Large intestine (tissue), 12 donors: ENCODE data around the gene PMCH. TPM values are rescaled to one million over a fixed set of nuclear protein-coding genes. Genes with fewer than 3 reads are reported as not detected.
"Not testable (repeated sequence)": the region's sequence is repeated elsewhere in the genome, so short reads cannot be mapped to it uniquely, and the experiment has no call there.

Source experiments
- DNase-seq, 2 donors: peaks; one replicate each; pipeline versions ENCODE4 v3.0.0 to v3.0.0-alpha.2; 2013
- H3K27ac ChIP-seq: one replicate; pipeline ENCODE4 v1.5.1; 2013; ENCODE audit warnings: low read length
- H3K27me3 ChIP-seq: 2 replicates; pipeline ENCODE4 v1.6.1; 2013; ENCODE audit warnings: low read length; ENCODE audit not compliant: control insufficient read depth, insufficient read depth
- H3K36me3 ChIP-seq: 2 replicates; pipeline ENCODE4 v1.6.1; 2013; ENCODE audit warnings: low read length; ENCODE audit not compliant: control insufficient read depth, insufficient read depth
- H3K4me1 ChIP-seq: one replicate; pipeline ENCODE4 v1.6.1; 2013; ENCODE audit warnings: low read length; ENCODE audit not compliant: control insufficient read depth, insufficient read depth
- H3K4me3 ChIP-seq: one replicate; pipeline ENCODE4 v1.5.1; 2013; ENCODE audit warnings: low read length
- H3K9me3 ChIP-seq: one replicate; pipeline ENCODE4 v1.6.1; 2013; ENCODE audit warnings: mild to moderate bottlenecking, low read depth, low read length, moderate library complexity; ENCODE audit not compliant: control insufficient read depth
- WGBS: methylation state at CpG from one replicate; pipeline ENCODE4 v1.1.5; 2013; ENCODE audit warnings: low lambda C conversion rate; ENCODE audit not compliant: insufficient coverage; 5-methylcytosine and 5-hydroxymethylcytosine counted together
- long read RNA-seq, 11 donors: transcript quantifications; one replicate each; lab custom pipeline, GENCODE V29; 2026
- polyA plus RNA-seq: library from polyadenylated mRNA; unstranded; fragments of 120-200 nt; gene quantifications from one replicate; pipeline ENCODE4 v1.2.1, GENCODE V29; 2013

Gene PMCH
- 0.18 TPM for polyA plus RNA-seq
- long read RNA-seq, donor 1 = 0 reads
- long read RNA-seq, donor 2 = 0 reads
- long read RNA-seq, donor 3 = 0 reads
- long read RNA-seq, donor 4 = 0 reads
- long read RNA-seq, donor 5 = 0 reads
- long read RNA-seq, donor 6 = 0 reads
- long read RNA-seq, donor 7 = 0 reads
- long read RNA-seq, donor 8 = 0 reads
- long read RNA-seq, donor 9 = 0 reads
- long read RNA-seq, donor 10 = 0 reads
- long read RNA-seq, donor 11 = 0 reads

- H3K27ac ChIP-seq = no peak within 1 kb of the TSS
- no peaks in the 10 kb centered on the region for H3K36me3 ChIP-seq
- H3K9me3 ChIP-seq = no peaks in the 10 kb centered on the region
- WGBS = no CpG with 5 or more reads among the region's 1 CpG
- DNase-seq = no peak
- no peak within 1 kb of the TSS for H3K4me3 ChIP-seq
- H3K4me1 ChIP-seq = no peaks in the 10 kb centered on the region
- no peaks in the 10 kb centered on the region for H3K27me3 ChIP-seq
Observed at GRCh38 chr12:102197789-102198188, at the start of gene PMCH. Gene PMCH (minus strand): TSS chr12:102197833. CDS start chr12:102197770, 63 bp downstream.

GRCh38 chr12:102240859-102241258 lies 43.2 kb upstream of the PMCH start:
- WGBS = no CpG with 5 or more reads among the region's 2 CpGs
- not testable (repeated sequence) for H3K4me3 ChIP-seq, H3K36me3 ChIP-seq, H3K27me3 ChIP-seq, H3K27ac ChIP-seq, H3K4me1 ChIP-seq, H3K9me3 ChIP-seq, DNase-seq

DNA sequence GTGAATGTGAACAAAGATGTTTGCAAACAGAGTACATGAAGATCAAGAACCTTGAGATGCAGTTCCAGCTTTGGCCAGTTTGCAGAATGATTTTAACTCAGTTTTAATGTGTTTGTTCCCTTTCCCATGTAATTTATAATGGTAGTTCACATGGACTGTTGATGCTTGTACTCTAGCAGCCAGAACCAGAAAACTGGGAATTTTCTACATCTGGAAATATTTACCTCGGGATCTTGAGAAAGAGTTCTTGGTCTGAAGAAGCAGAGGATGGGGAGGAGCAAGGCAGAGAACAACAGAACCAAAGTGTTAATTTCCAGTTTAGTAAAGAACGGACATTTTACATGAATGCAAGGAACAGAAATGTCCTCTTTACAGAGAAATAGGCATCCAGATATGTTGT lies 37.0 kb upstream of the PMCH start:
- WGBS = 100% methylated on average over 1 of the region's 2 CpGs
- H3K27ac ChIP-seq = no peak overlapping the region
- no peak for DNase-seq
- H3K36me3 ChIP-seq = no peaks in the 10 kb centered on the region
- no peak overlapping the region for H3K4me3 ChIP-seq
- H3K9me3 ChIP-seq = no peaks in the 10 kb centered on the region
- H3K4me1 ChIP-seq = no peaks in the 10 kb centered on the region
- no peaks in the 10 kb centered on the region for H3K27me3 ChIP-seq

GRCh38 chr12:102232446-102232845 lies 34.8 kb upstream of the PMCH start:
- H3K27ac ChIP-seq = no peak overlapping the region
- H3K4me1 ChIP-seq = no peaks in the 10 kb centered on the region
- H3K9me3 ChIP-seq = no peaks in the 10 kb centered on the region
- no peaks in the 10 kb centered on the region for H3K27me3 ChIP-seq
- no peak for DNase-seq
- no peak overlapping the region for H3K4me3 ChIP-seq
- no CpG with 5 or more reads among the region's 1 CpG for WGBS
- H3K36me3 ChIP-seq = no peaks in the 10 kb centered on the region

DNA sequence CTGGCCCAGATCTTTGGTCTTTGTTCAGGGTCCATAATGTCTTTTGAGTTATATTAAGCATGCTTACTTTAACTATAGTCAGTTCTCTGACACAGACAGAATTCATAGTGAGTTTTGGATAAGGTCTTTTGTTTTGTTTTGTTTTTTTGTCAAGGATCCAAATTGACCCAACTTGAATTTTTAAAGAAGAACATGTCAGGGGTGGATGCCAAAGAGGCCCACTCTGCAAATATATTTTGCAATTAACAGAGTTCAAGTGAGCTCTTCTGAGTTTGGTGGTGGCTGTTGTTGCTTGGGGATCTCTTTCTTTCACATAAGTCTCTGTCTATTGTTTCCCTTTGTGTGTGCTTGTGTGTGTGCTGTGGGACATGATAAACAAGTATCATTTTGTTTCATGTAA lies 34.4 kb upstream of the PMCH start:
- Histone ChIP-seq H3K36me3 (no peaks in the 10 kb centered on the region), H3K27ac (no peak overlapping the region), H3K4me3 (no peak overlapping the region), H3K9me3 (no peaks in the 10 kb centered on the region), H3K27me3 (no peaks in the 10 kb centered on the region), H3K4me1 (no peaks in the 10 kb centered on the region)
- DNase-seq = no peak

GRCh38 chr12:102227954-102228353 lies 30.3 kb upstream of the PMCH start:
- Histone ChIP-seq H3K36me3 (no peaks in the 10 kb centered on the region), H3K27ac (no peak overlapping the region), H3K4me3 (no peak overlapping the region), H3K9me3 (no peaks in the 10 kb centered on the region), H3K27me3 (no peaks in the 10 kb centered on the region), H3K4me1 (no peaks in the 10 kb centered on the region)
- no peak for DNase-seq
- 83% methylated on average over 1 of the region's 5 CpGs for WGBS

DNA sequence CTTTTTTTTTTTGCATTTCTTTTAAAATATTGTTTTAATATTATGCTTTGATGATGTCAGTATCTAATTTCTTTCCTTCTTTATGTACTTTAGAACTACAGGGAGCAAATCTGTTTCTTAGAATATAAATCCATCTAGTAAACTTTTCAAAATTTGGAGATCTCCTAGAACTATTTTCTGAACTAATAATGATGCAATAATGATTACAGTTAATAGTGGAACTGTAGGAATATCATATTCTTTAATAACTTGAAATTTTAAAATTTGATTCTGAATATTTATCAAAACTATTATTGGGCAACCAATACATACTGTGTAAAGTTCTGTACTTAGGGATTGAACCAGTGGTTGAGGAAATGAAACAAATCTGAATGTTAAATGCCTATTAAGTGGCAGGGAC lies 23.1 kb upstream of the PMCH start:
- Histone ChIP-seq H3K9me3 (no peaks in the 10 kb centered on the region), H3K27ac (no peak overlapping the region), H3K4me3 (no peak overlapping the region), H3K4me1 (no peaks in the 10 kb centered on the region), H3K36me3 (no peaks in the 10 kb centered on the region), H3K27me3 (no peaks in the 10 kb centered on the region)
- no peak for DNase-seq

DNA sequence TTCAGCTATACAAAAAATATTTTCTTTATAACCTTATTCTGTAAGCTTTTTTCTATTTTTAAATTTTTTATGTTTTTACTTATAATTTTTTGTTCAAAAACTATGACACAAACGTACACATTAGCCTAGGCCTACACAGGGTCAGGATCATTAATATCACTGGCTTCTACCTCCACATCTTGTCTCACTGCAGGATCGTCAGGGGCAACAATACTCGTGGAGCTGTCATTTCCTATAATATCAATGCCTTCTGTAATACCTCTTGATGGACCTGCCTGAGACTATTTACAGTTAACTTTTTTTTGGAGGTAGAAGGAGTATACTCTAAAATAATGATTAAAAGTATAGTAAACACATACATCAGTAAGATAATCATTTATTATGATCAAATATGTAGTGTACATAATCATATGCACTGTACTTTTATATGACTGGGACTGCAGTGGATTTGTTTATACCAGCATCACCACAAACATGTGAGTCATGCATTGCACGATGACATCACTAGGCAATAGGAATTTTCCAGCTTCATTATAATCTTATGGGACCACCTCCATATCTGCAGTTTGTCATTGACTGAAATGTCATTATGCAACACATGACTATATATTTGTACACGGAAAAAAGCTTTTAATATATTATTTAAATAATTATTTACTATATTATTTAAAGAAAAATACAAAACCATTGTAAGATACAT lies 18.5 kb upstream of the PMCH start:
- no peaks in the 10 kb centered on the region for H3K36me3 ChIP-seq
- no peak for DNase-seq
- H3K4me3 ChIP-seq = no peak overlapping the region
- WGBS = 100% methylated on average over 1 of the region's 5 CpGs
- H3K27ac ChIP-seq = no peak overlapping the region
- no peaks in the 10 kb centered on the region for H3K9me3 ChIP-seq
- no peaks in the 10 kb centered on the region for H3K4me1 ChIP-seq
- H3K27me3 ChIP-seq = no peaks in the 10 kb centered on the region

- H3K27me3 ChIP-seq = no peaks in the 10 kb centered on the region
- DNase-seq = no peak
- H3K27ac ChIP-seq = no peak overlapping the region
- H3K9me3 ChIP-seq = no peaks in the 10 kb centered on the region
- H3K4me1 ChIP-seq = no peaks in the 10 kb centered on the region
- H3K36me3 ChIP-seq = no peaks in the 10 kb centered on the region
- 100% methylated on average over 2 of the region's 2 CpGs for WGBS
- H3K4me3 ChIP-seq = no peak overlapping the region
Observed at GRCh38 chr12:102204025-102204424, 6.4 kb upstream of the PMCH start.

DNA sequence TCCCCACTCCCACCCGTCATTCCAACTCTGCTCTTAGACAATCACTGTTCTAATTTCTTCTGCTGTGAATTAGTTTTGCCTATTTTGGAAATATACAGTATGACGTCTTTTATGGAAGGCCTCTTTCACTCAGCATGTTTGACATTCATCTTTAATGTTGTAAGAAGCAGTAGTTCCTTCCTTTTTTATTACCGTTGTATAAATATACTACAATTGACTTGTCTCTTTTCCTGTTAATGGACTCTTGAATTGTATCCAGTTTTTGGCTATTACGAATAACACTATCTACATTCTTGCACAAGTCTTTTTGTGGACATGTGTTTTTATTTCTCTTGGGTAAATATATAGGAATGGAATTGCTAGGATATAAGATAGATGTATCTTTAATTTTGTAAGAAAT lies 4.9 kb upstream of the PMCH start:
- Histone ChIP-seq H3K9me3 (no peaks in the 10 kb centered on the region), H3K36me3 (no peaks in the 10 kb centered on the region), H3K4me3 (no peak overlapping the region), H3K27ac (no peak overlapping the region), H3K27me3 (no peaks in the 10 kb centered on the region), H3K4me1 (no peaks in the 10 kb centered on the region)
- DNase-seq = no peak
- WGBS = 100% methylated on average over 1 of the region's 4 CpGs

GRCh38 chr12:102201436-102202061 lies 3.9 kb upstream of the PMCH start:
- no peak overlapping the region for H3K4me3 ChIP-seq
- WGBS = 80% methylated on average over 1 of the region's 3 CpGs
- H3K27me3 ChIP-seq = no peaks in the 10 kb centered on the region
- H3K9me3 ChIP-seq = no peaks in the 10 kb centered on the region
- H3K4me1 ChIP-seq = no peaks in the 10 kb centered on the region
- no peaks in the 10 kb centered on the region for H3K36me3 ChIP-seq
- H3K27ac ChIP-seq = no peak overlapping the region
- no peak for DNase-seq
